Stimulated activated CD8-positive, alpha-beta memory T cell treated with anti-CD3 and anti-CD28 coated beads, Interleukin-15, amount 100 ng/mL, for 48 hours (primary cell): ENCODE results near the gene TMEM129.
"Not testable (repeated sequence)": the region's sequence is repeated elsewhere in the genome, so short reads cannot be mapped to it uniquely, and the experiment has no call there.

Source experiments
- DNase-seq, 2 donors: peaks; one replicate each; pipeline ENCODE4 v3.0.0-alpha.2; 2020; ENCODE audit warnings: low read depth in 2 of 2

Gene TMEM129

DNA sequence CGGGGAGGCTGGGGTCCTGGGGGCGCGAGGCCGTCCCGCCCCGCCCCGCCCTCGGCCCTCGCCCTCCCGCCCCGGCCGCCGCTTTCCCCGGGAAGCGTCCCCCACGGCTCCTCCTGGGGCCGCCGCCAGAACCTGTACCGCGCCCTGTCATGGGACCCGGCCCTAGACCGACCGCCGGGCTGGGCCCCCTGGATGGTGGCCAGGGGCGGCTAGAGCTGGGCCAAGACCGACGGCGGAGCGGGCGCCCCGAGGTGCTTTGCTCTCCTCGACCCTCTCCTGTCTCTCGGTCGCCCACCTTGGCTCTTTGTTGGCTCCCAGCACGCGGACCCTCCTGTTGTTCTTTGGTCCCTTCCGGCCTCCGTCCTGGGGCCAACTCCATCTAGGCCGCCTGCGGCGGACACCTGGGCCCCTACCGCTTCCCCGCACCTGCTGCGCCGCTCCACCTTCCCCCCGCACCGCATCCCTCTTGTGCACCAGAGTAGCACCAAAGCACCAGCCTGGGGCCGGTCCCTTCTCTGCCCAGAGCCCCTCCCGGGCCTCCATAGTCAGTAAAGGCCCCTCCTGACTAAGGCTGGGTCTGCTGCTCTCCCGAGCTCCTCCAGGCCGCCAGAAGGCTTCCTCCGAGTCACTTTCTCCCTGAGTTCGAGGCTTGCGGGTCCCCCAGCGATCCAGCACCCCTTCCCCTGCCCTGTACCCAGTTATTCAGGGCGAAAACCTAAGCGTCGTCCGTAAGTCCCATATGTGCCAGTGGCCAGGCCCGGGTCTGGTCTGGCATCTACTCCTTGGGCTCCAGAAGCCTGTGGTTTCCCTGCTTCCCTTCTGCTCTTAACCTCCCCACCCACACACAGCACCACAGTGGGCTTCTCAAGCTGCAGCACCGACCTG is 785 bp upstream of the TMEM129 start:
- no peak for DNase-seq

DNA sequence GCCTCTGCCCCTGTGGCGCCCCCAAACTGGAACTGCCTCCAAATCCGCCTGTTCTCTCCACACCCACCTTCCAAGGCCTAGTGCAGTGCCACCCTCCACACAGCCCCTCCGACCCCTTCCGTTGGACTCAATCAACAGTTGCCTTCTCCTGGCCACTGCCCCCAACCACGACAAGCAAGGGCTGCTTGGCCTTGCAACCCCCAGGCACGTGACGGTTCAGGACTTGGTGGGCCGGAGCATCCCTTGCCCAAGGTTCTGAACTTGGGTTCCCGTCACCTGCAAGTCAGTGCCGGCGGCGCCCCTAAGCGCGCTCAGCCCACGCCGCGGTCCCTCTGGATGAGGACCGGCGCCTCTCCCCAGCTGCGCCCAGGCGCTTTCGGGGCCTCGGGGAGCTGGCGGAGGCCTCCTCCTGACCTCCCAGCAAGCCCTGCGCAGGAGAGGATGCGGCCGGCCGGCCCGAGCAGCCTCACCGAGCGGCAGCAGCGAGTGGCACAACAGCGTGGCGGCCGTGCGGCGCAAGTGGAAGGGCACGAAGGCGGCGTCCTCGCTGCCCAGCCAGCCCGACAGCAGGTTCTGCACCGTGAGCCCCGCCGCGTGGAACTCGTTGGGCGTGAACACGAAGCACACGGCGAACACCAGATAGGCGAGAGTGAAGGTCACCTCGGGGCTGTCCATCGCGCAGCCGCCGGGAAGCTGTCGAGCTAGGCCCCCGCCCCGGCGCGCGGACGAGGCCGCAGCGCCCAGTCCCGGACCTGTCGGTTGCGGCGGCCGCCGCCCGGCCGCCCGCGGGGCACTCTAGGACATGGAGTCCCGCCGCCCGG is 750 bp downstream of the TMEM129 start:
- DNase-seq = no peak

DNA sequence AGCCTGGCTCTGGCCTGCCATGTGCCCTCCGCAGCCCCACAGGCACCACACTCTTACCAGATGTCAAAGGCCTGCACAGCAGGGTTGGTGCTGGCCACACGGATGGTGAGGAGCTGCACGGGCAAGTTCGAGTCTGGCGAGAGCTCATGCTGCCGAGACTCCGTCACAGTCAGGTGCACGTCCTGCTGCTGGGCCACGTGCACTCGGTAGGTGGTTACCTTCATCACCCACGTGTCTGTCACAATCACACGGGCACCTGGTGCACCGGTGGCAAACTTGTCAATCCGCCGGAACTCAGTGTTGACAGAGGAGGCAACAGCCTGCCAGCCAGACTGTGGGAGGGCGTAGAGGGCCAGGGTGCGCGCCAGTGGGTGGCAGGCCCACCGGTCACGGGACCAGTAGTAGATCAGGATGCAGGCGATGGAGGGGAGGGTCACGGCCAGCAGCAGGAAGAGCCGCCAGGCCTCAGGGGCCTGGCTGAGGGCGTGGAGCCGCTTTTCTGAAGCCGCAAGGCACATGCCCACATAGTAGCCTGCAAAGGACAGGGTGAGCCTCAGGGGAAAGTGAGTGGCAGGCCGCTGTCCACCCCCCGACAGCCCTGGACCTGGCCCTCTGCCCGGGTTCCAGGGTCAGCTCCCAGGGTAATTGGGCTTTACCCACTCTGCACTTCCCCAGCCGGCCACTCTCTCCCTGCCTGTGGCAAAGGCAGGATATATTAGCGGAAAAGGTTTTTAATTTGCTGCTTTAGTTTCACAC is 2.9 kb downstream of the TMEM129 start:
- DNase-seq = no peak

DNA sequence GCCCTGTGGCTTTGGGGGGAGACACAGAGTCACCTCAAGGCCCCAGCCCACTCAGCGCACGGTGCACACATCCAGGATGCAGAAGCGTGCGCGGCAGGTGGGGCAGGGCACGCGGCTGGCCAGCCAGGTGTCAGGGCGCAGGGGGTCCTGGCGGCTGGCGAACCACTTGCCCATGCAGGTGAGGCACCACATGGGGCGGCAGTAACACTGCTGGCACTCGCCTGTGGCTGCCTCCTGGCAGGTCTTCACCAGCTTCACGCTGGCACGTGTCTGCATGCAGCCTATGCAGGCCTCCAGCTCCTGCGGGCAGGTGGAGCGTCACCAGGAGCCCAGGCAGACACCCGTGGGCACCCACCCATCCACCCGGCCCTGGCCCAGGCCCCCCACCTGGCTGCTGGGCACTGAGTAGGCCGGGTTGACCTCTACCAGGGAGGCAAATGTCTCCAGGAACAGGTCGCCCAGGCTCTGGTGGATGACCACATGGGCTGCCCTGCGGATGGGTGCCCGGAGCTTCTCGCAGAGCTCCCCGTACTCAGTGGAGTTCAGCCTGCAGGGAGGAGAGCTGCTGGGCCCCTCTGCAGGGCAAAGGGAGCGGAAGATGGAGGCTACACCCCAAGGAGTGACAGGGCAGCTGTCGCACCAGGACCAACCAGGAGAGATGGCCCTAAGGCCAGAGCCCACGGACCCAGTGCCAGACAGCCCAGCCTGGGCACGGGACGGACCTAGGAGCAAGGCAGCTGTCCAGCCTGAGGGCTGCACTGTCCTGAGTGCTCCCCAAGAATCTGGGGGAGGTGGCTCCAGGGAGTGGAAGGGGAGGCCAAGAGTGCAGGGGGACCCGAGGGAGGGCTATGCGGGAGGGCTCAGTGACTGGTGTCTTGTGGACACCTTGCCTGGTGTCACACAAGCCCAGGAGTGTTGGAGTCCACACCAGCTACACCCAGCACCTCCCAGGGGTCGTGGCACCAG is 3.7 kb downstream of the TMEM129 start:
- no peak for DNase-seq

DNA sequence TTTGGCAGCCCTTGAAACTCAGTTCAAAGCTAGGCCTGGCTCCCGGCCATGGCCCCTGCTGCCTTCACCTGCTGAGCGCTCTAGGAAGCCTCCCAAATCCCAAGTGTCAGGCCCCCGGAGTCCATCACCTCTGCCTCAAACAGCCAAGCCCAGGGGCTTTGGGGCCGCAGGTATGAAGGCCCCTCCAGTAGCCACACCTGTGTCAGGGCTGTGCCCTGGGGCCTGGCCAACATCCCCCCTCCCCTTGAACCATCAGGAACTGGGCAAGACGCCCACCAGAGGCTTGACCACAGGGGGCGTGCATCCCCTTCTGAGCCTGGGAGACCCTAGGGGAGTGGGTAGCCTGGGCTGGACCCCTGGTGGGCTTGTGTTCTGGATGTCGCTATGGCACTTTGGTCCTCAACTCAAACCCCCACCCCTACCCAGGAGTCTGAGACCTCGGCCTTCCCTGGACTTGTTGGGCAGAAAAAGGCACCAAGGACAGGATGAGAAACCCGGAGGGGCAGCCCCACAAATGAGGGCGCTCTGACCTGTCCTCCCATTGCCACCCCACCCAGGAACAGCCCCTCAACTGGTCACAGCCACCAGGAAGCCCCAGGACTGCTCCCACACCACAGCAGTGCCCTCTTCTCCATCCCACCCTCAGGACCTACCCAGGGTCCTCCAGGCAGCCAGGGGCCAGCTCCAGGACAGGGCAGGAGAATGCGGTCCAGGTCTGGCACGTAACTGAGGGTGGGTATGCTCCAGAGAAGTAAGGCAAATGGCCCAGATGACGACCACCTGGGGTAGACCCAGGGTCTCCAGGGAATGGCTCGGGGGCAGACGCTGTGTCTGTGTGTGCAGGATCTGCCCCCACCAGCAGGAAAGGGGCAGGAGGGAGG is 4.8 kb downstream of the TMEM129 start:
- DNase-seq = no peak

DNA sequence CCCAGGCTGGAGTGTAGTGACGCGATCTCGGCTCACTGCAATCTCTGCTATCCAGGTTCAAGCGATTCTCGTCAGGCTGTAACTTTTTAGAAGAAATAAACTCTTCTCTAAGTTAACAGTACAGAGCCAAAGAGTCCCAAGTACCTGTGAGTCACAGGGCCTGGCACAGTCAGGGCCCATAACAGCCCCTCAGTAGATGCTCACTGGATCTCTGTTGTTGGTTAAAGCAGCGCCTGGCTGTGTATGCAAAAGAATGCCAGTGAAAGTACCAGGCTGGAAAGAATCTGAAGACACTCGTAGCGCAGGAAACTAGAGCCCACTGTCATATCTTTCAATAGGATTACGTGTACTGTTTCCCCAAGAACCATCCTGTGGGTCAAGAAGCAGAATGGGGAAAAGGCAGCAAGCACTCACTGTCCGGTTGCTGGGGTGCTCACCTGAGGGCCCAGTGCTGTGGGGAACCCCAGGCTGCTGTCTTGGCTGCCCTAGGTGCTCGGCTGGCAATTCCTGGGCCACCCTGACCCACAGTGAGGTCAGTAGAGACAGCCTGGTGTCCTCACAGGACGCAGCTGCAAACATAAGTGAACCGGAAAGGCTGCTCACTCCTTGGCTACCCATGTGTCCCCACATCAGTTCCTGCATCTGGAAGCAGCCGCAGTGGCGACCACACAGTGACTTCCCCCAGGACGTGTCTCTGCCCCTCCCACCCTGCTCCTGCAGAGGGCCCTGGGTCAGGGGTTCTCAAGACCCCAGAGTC is 5.9 kb downstream of the TMEM129 start:
- DNase-seq = no peak

DNA sequence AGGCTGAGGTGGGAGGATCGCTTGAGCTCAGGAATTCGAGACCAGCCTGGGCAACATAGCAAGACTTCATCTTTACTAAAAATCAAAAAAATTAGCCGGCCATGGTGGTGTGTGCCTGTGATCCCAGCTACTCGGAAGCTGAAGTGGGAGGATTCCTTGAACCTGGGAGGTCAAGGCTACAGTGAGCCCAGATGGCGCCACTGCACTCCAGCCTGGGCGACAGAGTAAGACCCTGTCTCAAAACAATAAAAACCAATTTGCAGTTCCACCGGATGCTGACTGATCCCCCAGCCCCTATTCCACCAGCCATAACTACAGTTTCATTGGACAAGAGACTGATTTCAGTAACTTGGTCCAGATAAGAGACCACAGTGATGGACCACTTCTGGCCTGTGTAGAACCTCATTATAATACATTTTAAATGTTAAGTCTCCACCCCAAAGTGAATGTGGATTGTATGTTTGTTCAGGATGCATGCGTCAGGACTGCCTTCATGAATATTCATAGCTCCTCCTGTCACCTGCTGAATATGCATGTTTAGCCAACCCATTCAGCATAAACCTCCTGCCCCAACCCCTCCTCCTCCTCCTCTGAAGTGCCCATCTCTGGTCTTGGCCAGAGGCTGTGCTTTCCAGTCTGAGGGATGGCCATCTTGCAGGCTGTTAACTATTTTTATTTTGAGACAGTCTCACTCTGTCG is 6.7 kb downstream of the TMEM129 start:
- DNase-seq = no peak

DNA sequence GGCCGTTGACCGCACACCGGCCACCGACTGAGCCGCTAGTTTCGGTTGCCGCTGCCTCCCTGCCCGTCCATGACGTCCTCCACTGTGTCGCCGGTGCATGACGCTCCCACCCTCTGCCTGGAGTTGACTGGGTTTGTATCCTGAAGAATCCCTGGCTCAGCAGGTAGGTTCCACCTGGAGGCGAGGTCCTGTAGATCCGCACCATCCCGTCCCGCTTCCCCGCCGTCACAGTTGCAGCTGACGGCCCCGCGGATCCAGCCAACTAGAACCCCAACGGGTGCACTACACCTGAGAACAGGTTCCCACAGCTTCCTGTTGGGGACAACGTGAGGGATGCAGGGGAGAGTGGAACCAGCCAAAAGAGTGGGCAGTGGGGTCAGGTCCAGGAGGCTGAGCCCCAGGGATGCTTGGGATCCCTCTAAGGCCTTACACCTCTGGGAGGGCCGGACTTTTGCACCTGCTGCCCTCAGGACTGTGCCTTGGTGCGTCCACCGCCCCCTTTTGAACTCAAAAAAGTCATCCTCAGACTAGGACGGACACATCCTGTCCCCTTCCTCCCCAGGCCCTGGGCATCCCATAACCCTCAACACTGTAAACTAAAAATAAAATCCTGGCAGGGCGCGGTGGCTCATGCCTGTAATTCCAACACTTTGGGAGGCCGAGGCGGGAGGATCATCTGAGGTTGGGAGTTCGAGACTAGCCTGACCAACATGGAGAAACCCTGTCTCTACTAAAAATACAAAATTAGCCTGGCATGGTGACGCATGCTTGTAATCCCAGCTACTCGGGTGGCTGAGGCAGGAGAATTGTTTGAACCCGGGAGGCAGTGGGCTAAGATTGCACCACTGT is 7.9 kb downstream of the TMEM129 start:
- no peak for DNase-seq

DNA sequence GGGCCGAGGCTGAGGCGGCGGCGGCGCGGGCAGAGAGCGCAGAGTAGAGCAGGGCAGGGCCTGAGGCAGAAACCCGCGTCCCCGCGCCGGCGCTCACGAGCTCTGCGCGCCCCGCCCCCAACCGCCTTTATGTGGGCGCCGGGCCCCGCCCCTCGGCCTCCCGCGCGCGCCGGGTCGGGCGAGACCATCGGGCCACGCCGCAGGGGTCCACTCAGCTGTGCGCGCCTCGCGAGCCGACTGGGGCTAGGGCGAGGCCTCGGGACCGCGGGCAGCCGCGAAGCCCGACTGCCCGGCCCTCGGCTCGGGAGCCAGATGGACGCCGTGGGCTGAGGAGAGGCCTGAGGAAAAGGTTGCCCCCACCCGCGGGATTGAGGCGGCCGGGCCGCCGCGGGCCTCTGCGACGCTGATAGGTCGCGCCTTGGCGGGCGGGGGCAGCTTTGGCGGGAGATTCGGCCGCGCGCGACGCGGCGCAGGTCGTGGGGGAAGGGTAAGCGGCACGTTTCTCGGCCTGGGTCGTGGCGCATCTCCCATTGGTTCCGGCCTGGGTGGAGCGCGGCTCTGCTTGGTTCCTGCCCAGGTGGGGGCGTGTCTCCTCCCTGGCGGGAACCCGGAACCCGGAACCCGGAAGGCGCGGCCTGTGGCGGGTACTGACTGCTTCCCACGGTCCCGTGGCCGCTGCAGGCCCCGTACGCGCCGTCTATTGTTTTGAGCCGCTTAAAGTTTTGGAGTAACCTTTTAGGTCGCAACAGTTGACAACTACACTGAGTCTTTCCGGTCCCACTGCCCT is 8.7 kb downstream of the TMEM129 start, which contains the start of gene SLBP:
TSS of gene SLBP (minus strand) at position 104 of the 787 bp plus-strand sequence. CDS start 131 bp downstream, outside the sequence.
- peak; percentile 98 to 99 for DNase-seq

DNA sequence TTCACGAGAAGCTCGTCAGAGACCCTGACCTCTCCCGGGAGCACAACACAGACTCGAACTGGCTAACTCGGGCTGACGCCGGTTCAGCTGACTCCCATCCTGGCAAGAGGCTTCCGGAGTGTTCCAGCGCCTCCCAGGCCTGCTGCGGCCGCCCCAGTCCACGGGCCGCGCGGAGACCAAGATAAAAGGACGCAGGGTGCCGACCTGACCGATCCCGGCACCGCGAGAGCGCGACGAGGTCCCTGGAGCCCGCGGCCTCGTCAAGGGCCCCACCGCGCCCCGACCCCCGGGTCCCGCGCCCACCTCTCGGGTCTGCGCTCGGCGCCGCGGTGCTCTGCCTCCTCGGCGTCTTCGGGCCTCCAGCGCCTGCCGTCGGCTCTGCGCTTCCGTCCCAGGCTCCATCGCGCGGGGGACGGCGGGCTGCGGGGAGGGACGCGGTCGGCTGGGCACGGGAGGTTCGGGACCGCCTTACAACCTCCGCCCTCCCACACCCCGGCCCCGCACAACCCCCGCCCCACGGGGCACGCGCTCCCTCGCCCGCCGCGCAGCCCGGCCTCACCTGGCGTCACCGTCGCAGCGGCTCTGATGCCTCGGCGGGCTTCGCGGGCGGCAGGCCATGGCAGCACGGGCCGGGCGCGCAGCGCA is 9.4 kb downstream of the TMEM129 start:
- DNase-seq = no peak

DNA sequence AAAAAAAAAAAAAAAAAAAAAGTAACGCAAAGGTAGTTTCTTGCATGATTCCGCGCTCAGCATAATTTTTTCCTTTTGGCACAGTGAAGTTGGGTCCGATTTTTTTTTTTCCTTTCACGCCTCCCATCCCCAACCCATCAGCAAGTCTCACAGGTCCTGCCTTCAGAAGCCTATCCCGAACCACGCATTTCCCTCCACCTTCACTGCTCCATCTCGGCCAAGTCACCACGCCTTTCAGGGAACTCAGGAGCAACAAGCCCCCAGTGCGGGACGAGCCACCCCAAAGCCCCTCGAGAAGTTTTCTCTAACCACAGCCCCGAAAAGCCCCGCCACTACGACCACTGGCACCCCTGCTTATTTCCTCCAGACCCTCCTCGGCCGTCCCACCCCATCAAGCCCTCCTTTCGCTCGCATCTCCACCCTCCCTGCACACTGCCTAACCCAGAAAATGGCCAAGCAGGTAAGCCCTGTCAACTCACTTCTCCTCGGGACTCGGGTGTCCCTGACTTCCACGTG is 10.0 kb downstream of the TMEM129 start:
- no peak for DNase-seq

DNA sequence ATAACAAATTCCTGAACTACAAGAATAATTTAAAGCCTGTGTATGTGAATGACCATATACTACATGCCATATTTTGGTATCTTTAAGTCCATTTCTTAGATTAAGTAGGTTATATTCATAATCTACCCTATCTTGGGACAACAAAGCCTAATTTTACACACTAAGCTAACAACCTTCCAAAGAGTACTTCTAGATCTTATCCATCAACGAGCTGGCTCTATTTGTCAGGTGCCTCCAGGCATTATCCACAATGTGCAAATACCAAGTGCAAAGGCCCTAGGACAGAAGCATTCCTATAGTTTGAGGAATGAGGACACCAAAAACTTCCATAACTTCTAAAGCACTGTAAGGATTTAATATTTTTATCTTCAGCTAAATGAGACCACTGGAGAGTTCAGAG is 12.5 kb downstream of the TMEM129 start:
- no peak for DNase-seq

DNA sequence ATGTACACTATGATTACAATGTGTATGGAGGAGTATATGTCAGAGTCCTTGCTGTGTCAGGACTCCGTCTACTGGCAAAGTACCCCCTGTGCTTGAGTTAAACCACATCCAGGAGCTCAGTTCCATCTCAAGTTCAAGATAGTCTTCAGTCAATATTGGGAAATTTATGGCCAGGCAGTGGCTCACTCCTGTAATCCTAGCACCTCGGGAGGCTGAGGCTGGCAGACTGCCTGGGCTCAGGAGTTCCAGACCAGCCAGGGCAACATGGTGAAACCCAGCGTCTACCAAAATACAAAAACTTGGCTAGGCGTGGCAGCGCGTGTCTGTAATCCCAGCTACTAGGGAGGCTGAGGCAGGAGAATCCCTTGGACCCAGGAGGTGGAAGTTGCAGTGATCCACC is 14.8 kb downstream of the TMEM129 start:
- DNase-seq = no peak

DNA sequence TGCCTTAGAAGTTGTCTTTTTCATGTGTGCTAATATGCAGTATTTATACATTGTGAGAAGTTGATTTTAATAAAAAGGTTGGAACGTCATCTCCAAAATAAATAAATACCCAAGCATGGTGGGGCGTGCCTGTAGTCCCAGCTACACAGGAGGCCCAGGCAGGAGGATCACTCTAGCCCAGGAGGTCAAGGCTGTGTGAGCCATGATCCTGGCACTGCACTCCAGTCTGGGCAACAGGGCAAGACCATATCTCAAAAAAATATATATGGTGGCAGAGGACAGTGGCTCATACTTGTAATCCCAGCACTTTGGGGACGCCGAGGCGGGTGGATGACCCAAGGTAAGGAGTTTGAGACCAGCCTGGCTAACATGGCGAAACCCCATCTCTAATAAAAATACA is 15.4 kb downstream of the TMEM129 start:
- DNase-seq = no peak

DNA sequence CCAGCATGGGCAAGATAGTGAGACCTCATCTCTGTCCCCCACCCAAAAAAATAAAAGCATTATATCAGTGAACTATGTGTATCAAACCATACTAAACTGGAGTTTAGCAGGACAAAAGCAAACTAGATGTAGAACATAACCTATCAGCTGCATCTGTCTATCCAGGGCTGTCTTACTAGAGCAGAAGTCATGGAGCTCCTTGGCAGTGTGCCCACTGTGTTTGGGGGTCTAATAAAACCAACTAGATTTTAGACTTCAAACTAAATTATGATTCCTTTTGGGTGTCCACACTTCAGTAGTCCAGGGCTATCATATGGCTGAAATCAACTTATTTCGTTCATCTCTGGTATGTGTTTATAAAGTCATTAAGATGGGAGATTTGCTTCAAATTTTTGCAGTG is 17.3 kb downstream of the TMEM129 start:
- no peak for DNase-seq

DNA sequence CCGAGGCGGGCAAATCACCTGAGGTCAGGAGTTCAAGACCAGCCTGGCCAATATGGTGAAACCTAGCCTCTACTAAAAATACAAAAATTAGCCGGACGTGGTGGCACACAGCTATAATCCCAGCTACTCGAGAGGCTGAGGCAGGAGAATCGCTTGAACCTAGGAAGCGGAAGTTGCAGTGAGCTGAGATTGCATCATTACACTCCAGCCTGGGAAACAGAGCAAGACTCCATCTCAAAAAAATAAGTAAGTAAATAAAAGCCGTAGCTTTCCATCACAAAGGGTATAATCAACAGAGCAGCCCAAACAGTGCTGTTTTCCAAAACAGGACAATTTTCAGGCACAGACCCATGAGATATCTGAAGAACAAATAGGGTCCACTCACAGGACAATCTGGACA is 19.5 kb downstream of the TMEM129 start:
- DNase-seq = not testable (repeated sequence)
